Measurements from ENCODE around the gene OR8B8.

- TF ChIP-seq POLR2AphosphoS5 (IDR thresholded peaks at IDR 0.05; ENCODE audit: borderline replicate concordance, low read depth, low read length) (no peak), EZH2 (IDR thresholded peaks at IDR 0.05) (no peak)
Measured at GRCh38 chr11:124415356-124415923, 30.1 kb downstream of the OR8B8 start.

Measured in SK-N-MC (cell line).